Epithelial cell of esophagus (primary cell): ENCODE results near the gene S100A11.
A peak's percentile ranks its signal among the peaks of the same experiment; 100 is the strongest.

Source experiments
- DNase-seq: peaks from one replicate; pipeline ENCODE4 v3.0.0; 2010; ENCODE audit warnings: low read depth
- H3K4me3 ChIP-seq: 2 replicates; pipeline ENCODE4 v1.5.1; 2011; ENCODE audit warnings: mild to moderate bottlenecking, low read length, control low read depth
- TF ChIP-seq, protein P1 (sequence below): IDR thresholded peaks from 2 replicates; pipeline ENCODE4 v1.5.1; 2011; ENCODE audit warnings: low read depth, mild to moderate bottlenecking, low read length, control low read depth, inconsistent platforms; ENCODE audit not compliant: insufficient read depth; ENCODE audit errors: missing control alignments

S100A11 gene

DNA sequence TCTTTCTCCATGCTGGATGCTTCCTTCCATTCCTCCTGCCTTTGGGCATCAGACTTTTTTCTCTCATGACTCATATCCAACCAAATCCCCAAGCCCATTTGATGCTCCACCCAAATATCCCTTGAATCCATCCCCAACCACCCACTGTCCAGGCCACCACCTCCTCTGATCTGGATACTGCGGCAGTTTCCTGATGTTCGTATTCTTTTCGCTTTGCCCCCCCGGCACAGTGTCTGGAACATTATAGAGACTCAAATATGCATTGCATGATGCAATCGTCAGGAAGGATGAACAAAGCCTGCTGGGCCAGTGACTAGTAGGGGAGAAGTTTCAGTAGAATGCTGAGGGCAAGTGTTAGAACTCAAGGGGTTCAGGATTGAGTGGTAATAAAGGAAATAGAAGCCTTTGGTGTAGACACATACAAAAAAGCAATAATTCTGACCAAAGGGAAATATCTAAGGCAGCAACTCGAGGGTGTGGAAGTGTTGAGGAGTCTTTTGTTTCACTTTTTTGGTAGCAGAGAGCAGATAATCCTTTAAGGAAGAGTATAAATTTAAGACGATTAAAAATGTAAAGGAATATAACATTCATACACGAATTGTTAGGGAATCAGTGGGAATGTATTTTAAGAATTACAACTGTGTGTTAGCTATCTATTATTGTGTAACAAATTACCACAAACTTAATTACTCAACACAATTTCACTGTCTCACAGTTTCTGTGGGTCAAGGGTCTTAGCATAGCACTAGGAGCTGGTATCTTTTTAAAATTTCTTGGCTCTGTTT lies 7.5 kb downstream of the S100A11 start:
- peak; percentile 70 for DNase-seq
- H3K4me3 ChIP-seq: no peak overlapping the region
- TF ChIP-seq, protein P1, sequence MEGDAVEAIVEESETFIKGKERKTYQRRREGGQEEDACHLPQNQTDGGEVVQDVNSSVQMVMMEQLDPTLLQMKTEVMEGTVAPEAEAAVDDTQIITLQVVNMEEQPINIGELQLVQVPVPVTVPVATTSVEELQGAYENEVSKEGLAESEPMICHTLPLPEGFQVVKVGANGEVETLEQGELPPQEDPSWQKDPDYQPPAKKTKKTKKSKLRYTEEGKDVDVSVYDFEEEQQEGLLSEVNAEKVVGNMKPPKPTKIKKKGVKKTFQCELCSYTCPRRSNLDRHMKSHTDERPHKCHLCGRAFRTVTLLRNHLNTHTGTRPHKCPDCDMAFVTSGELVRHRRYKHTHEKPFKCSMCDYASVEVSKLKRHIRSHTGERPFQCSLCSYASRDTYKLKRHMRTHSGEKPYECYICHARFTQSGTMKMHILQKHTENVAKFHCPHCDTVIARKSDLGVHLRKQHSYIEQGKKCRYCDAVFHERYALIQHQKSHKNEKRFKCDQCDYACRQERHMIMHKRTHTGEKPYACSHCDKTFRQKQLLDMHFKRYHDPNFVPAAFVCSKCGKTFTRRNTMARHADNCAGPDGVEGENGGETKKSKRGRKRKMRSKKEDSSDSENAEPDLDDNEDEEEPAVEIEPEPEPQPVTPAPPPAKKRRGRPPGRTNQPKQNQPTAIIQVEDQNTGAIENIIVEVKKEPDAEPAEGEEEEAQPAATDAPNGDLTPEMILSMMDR: no peak

DNA sequence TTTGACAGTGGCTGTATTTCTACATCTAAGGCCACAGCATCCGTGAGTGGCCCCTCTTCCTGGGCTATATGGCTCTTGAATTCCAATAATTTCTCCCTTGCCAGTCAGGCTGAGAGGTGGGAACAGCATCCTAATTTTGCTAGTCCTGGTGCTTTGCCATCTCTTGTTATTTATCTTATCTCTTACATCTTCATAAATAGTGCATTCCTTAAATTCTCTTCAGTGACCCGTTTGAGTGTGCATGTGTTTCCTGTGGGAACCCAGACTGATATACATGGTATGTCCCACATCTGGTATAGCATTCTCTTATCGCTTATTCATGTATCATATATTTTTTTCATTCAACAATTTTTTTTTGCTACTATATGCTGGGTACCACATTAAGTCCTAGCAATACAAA lies 9.9 kb downstream of the S100A11 start:
- TF ChIP-seq, protein P1: no peak
- no peak for DNase-seq
- no peak overlapping the region for H3K4me3 ChIP-seq

DNA sequence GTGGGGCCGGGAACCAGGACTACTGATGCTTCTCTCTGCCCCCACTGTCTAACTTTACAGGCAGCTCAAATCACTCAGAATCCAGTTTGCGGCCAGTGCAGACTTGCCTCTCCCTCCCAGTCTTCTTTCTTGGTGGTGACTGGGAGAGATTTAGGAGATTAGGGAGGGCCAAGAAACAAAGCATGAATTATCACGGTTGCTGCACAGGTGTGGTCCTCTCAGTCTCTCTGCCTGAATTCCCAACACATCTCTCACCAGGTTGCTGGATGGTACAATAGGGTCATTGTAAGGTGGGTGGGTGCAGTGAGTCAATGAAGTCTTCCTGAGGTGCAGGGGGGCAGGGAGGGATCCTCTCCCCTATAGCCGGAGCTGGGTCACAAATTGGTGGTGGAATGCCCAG lies 12.6 kb downstream of the S100A11 start:
- peak overlapping the region; percentile 7 for H3K4me3 ChIP-seq
- TF ChIP-seq, protein P1: no peak

DNA sequence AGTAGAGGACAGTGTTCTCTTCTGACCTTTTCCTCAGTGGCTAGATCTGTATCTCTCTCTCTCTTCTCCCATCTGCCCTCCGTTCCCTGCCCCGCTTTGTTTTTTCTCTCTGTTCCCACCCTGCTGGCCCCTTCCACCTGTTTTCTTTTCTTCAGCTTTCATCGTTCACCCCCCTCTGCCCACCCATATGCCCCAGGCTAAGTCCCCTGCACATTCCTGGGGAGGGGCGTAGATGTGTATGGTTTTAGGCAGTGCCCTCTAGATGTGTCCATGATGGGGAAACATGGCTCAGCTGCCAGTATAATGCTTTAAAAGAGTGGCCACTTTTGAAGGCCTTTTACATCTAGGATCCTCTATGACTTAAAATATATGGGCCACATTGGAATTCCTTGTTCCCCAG lies 13.6 kb downstream of the S100A11 start:
- TF ChIP-seq, protein P1: no peak
- H3K4me3 ChIP-seq: no peak overlapping the region
- no peak for DNase-seq

More for the DNA sequence above, 12.6 kb downstream of the S100A11 start:
- DNase-seq: peak; percentile 93

DNA sequence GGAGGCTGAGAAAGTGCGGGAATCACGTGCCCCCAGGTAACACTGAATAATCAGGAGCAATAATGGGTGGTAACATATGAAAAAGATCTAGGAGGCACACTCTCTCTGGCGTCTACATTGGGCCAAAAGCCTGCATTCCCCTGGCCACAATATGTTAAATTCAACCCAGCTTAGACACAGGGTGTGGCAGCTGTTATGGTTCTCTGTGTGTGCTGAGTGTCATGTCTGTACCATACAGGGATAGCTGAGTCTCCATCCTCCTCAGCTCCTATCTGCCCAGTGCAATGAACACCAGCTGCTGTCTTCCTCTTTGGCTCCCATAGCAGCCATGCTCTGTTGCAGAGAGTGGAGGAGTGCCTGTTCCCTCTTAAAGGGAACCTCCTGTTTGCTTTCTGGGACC lies 14.3 kb downstream of the S100A11 start:
- TF ChIP-seq, protein P1: no peak
- DNase-seq: no peak
- H3K4me3 ChIP-seq: no peak overlapping the region

DNA sequence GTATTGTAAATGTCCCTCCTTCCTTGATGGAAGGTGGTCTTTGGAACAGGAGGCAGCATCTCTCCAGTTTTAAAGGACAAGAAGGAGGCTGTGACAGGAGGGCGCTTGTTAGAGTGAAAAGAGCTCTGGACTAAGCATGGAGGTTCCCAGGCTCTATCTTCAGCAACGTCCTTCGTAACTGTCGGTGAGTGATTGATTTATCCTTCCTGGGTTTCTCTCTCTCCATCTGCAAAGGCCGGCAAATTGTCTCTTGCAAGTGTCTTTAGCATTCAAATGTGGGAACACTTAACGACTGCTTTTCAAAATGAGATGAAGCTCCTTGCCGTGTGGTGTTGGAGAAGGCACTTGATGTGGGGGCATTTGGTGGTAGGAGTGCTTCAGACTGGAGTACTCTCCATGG lies 15.2 kb downstream of the S100A11 start:
- TF ChIP-seq, protein P1: no peak
- no peak for DNase-seq

DNA sequence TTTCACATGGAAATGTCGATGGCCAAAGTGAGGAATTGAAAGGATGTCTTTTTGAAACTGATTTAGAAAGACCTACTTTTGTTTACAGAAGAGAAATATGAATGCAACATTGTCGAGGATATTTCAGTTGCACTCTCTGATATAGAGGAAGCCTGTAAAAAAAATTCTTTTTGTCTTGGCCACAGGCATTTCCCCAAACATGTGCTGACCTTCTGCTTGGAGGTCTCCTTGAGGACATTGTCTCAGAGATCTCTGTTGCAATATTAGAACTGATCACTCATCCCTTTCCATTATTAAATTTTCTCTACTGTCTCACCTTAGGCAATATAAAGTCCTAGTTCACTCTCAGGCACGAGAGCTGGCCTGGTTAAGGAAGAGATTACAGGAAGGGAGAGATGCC lies 16.0 kb downstream of the S100A11 start:
- no peak overlapping the region for H3K4me3 ChIP-seq
- TF ChIP-seq, protein P1: no peak
- DNase-seq: no peak

More for the DNA sequence above, 15.2 kb downstream of the S100A11 start:
- no peak overlapping the region for H3K4me3 ChIP-seq
